ENCODE results near the gene PLCB4. TPM values are rescaled to one million over a fixed set of nuclear protein-coding genes. Genes with fewer than 3 reads are reported as not detected.

The PLCB4 gene
- total and polyA plus RNA-seq, 2 experiments from 2014 or later = 6.5 to 16.1 TPM

DNA sequence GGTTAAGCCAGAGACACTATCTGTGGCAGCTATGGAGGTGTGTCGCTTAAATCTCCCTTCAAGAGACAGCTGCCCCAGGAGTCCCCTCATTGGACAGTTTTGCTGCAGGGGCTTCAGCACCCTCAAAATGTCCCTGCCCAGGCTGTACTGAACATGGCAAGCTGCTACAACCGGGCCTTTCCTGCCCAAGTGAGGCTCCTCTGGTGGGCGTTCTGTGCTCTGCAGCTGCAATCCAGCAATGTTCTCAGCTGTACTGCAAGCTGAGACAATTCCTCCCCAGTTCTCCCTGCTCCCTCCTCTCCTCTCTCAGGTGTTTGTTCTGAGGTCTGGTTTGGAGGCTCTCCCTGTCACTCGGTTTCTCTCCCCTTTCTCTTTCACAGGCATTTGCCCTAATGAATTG, 254.7 kb downstream of the PLCB4 start:
- H3K27me3 ChIP-seq (ENCODE audit: insufficient read depth) = no peaks in the 10 kb centered on the region
- TF ChIP-seq, protein P1, sequence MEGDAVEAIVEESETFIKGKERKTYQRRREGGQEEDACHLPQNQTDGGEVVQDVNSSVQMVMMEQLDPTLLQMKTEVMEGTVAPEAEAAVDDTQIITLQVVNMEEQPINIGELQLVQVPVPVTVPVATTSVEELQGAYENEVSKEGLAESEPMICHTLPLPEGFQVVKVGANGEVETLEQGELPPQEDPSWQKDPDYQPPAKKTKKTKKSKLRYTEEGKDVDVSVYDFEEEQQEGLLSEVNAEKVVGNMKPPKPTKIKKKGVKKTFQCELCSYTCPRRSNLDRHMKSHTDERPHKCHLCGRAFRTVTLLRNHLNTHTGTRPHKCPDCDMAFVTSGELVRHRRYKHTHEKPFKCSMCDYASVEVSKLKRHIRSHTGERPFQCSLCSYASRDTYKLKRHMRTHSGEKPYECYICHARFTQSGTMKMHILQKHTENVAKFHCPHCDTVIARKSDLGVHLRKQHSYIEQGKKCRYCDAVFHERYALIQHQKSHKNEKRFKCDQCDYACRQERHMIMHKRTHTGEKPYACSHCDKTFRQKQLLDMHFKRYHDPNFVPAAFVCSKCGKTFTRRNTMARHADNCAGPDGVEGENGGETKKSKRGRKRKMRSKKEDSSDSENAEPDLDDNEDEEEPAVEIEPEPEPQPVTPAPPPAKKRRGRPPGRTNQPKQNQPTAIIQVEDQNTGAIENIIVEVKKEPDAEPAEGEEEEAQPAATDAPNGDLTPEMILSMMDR (conservative IDR thresholded peaks at IDR 0.05; ENCODE audit: low read depth in 2 of 2) = peak; percentile 46 to 55
- TF ChIP-seq JUNB (IDR thresholded peaks at IDR 0.05; ENCODE audit: unreplicated experiment) = no peak
- Mint-ChIP-seq H3K27me3 (ENCODE audit: insufficient read depth, low read depth, poor library complexity) (no peaks in the 10 kb centered on the region), H3K27ac (no peak overlapping the region), H3K4me3 (no peak overlapping the region), H3K4me1 (peaks cover 8% of the 10 kb centered on the region; the same call in 2 of the 3 replicates), H3K9me3 (no peaks in the 10 kb centered on the region), H3K36me3 (ENCODE audit: low read depth) (no peaks in the 10 kb centered on the region)
- no peaks in the 10 kb centered on the region; the same call in none of the 2 replicates for H4K20me1 ChIP-seq (replicated peaks; ENCODE audit: insufficient read depth)
- no peak overlapping the region for H3K27ac ChIP-seq (ENCODE audit: low read depth)
- ATAC-seq (peak; percentile 99), DNase-seq (ENCODE audit: low spot score) (peak; percentile 60)
- no peaks in the 10 kb centered on the region for H3K79me2 ChIP-seq (replicated peaks; ENCODE audit: insufficient read depth)
- no peaks in the 10 kb centered on the region for H3K36me3 ChIP-seq (ENCODE audit: insufficient read depth)
- H3K9me2 ChIP-seq (ENCODE audit: insufficient read depth) = no peaks in the 10 kb centered on the region
- H3K4me3 ChIP-seq = no peak overlapping the region
- no peak overlapping the region for H2AFZ ChIP-seq
- H3F3A ChIP-seq (replicated peaks; ENCODE audit: low read depth) = no peaks in the 10 kb centered on the region
- H3K4me2 ChIP-seq = no peak overlapping the region
- H3K4me1 ChIP-seq (ENCODE audit: insufficient read depth) = peaks cover 5% of the 10 kb centered on the region

DNA sequence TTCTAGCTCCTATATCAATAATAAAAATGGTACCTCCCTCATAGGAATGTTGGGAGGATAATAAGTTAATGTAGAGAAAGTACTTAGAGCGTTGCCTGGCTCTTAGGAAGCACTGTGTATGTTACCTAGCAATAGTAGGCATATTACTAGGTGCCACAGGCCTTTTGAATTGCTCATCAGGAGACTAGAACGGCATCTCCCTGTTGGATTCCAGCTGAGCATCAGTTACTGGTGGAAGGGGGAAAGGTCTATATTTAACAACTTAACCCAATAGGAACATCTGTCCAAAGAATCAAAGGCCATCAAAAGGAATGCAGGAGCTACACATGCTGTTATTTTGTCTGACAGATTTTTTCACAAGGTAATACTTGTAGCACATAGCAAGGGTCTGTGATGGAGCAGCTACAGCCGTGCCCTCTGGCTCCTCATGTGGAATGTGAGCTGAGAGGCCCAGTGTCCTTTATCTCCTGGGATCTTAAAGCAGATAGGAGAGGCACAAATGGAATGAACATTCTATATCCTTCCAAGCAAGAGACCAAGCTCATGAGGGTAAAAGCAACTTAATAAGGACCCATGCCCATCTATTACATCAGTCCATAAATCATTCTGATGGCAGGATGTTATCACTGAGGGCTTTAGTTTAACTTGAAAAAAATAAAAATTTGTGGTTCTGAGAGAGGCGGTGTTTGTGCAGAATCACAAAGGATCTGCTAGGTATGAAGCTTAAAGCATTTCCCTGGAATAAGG, 260.6 kb downstream of the PLCB4 start:
- no peak overlapping the region for H3K27ac Mint-ChIP-seq
- ATAC-seq (no peak), DNase-seq (ENCODE audit: low spot score) (no peak)
- H3K36me3 Mint-ChIP-seq (ENCODE audit: low read depth) = no peaks in the 10 kb centered on the region
- Histone ChIP-seq H3K9me2 (ENCODE audit: insufficient read depth) (peaks cover 19% of the 10 kb centered on the region), H3K27ac (ENCODE audit: low read depth) (no peak overlapping the region), H3K79me2 (replicated peaks; ENCODE audit: insufficient read depth) (no peaks in the 10 kb centered on the region), H3K4me2 (no peak overlapping the region), H4K20me1 (replicated peaks; ENCODE audit: insufficient read depth) (no peaks in the 10 kb centered on the region), H3K4me1 (ENCODE audit: insufficient read depth) (peaks cover 25% of the 10 kb centered on the region), H2AFZ (no peak overlapping the region), H3K27me3 (ENCODE audit: insufficient read depth) (no peaks in the 10 kb centered on the region), H3K36me3 (ENCODE audit: insufficient read depth) (no peaks in the 10 kb centered on the region), H3K4me3 (no peak overlapping the region), H3F3A (replicated peaks; ENCODE audit: low read depth) (no peaks in the 10 kb centered on the region)
- no peak overlapping the region for H3K4me3 Mint-ChIP-seq
- peaks cover 13% of the 10 kb centered on the region; the same call in 2 of the 3 replicates for H3K4me1 Mint-ChIP-seq
- no peaks in the 10 kb centered on the region for H3K27me3 Mint-ChIP-seq (ENCODE audit: insufficient read depth, low read depth, poor library complexity)
- H3K9me3 Mint-ChIP-seq = no peaks in the 10 kb centered on the region
- TF ChIP-seq JUNB (IDR thresholded peaks at IDR 0.05; ENCODE audit: unreplicated experiment) = no peak
- no peak for TF ChIP-seq EZH2phosphoT487 (IDR thresholded peaks at IDR 0.05; ENCODE audit: unreplicated experiment)
- TF ChIP-seq, protein P2, sequence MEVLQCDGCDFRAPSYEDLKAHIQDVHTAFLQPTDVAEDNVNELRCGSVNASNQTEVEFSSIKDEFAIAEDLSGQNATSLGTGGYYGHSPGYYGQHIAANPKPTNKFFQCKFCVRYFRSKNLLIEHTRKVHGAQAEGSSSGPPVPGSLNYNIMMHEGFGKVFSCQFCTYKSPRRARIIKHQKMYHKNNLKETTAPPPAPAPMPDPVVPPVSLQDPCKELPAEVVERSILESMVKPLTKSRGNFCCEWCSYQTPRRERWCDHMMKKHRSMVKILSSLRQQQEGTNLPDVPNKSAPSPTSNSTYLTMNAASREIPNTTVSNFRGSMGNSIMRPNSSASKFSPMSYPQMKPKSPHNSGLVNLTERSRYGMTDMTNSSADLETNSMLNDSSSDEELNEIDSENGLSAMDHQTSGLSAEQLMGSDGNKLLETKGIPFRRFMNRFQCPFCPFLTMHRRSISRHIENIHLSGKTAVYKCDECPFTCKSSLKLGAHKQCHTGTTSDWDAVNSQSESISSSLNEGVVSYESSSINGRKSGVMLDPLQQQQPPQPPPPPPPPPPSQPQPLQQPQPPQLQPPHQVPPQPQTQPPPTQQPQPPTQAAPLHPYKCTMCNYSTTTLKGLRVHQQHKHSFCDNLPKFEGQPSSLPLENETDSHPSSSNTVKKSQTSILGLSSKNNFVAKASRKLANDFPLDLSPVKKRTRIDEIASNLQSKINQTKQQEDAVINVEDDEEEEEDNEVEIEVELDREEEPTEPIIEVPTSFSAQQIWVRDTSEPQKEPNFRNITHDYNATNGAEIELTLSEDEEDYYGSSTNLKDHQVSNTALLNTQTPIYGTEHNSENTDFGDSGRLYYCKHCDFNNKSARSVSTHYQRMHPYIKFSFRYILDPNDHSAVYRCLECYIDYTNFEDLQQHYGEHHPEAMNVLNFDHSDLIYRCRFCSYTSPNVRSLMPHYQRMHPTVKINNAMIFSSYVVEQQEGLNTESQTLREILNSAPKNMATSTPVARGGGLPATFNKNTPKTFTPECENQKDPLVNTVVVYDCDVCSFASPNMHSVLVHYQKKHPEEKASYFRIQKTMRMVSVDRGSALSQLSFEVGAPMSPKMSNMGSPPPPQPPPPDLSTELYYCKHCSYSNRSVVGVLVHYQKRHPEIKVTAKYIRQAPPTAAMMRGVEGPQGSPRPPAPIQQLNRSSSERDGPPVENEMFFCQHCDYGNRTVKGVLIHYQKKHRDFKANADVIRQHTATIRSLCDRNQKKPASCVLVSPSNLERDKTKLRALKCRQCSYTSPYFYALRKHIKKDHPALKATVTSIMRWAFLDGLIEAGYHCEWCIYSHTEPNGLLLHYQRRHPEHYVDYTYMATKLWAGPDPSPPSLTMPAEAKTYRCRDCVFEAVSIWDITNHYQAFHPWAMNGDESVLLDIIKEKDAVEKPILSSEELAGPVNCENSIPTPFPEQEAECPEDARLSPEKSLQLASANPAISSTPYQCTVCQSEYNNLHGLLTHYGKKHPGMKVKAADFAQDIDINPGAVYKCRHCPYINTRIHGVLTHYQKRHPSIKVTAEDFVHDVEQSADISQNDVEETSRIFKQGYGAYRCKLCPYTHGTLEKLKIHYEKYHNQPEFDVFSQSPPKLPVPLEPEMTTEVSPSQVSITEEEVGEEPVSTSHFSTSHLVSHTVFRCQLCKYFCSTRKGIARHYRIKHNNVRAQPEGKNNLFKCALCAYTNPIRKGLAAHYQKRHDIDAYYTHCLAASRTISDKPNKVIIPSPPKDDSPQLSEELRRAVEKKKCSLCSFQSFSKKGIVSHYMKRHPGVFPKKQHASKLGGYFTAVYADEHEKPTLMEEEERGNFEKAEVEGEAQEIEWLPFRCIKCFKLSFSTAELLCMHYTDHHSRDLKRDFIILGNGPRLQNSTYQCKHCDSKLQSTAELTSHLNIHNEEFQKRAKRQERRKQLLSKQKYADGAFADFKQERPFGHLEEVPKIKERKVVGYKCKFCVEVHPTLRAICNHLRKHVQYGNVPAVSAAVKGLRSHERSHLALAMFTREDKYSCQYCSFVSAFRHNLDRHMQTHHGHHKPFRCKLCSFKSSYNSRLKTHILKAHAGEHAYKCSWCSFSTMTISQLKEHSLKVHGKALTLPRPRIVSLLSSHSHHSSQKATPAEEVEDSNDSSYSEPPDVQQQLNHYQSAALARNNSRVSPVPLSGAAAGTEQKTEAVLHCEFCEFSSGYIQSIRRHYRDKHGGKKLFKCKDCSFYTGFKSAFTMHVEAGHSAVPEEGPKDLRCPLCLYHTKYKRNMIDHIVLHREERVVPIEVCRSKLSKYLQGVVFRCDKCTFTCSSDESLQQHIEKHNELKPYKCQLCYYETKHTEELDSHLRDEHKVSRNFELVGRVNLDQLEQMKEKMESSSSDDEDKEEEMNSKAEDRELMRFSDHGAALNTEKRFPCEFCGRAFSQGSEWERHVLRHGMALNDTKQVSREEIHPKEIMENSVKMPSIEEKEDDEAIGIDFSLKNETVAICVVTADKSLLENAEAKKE (CRISPR knock-in tag; IDR thresholded peaks at IDR 0.05) = no peak
- no peak for TF ChIP-seq NANOG (IDR thresholded peaks at IDR 0.05; ENCODE audit: borderline replicate concordance)
- TF ChIP-seq, protein P3, sequence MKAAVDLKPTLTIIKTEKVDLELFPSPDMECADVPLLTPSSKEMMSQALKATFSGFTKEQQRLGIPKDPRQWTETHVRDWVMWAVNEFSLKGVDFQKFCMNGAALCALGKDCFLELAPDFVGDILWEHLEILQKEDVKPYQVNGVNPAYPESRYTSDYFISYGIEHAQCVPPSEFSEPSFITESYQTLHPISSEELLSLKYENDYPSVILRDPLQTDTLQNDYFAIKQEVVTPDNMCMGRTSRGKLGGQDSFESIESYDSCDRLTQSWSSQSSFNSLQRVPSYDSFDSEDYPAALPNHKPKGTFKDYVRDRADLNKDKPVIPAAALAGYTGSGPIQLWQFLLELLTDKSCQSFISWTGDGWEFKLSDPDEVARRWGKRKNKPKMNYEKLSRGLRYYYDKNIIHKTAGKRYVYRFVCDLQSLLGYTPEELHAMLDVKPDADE (IDR thresholded peaks at IDR 0.05) = no peak
- TF ChIP-seq, protein P1 (conservative IDR thresholded peaks at IDR 0.05; ENCODE audit: low read depth in 2 of 2) = no peak
- no peak for TF ChIP-seq ZNF114 (CRISPR knock-in tag; IDR thresholded peaks at IDR 0.05)
- no peak for TF ChIP-seq STAT1 (IDR thresholded peaks at IDR 0.05; ENCODE audit: unreplicated experiment)

Measured in GM23338 (cell line).